BLaER1 (cell line): ENCODE results near the gene CLEC4E.
"Not testable (repeated sequence)": the region's sequence is repeated elsewhere in the genome, so short reads cannot be mapped to it uniquely, and the experiment has no call there.

Experiments
- H3K27ac ChIP-seq: shearing (Covaris generic); formaldehyde crosslinking; 2 replicates; pipeline ENCODE4 v1.8.1; 2022
- H3K27me3 ChIP-seq: shearing (Covaris generic); formaldehyde crosslinking; 2 replicates; pipeline ENCODE4 v1.8.1; 2022
- H3K36me3 ChIP-seq: shearing (Covaris generic); formaldehyde crosslinking; 2 replicates; pipeline ENCODE4 v1.8.1; 2022
- H3K4me1 ChIP-seq: shearing (Covaris generic); formaldehyde crosslinking; 2 replicates; pipeline ENCODE4 v1.8.1; 2022
- H3K4me2 ChIP-seq: shearing (Covaris generic); formaldehyde crosslinking; 2 replicates; pipeline ENCODE4 v1.8.1; 2022
- H3K4me3 ChIP-seq: shearing (Covaris generic); formaldehyde crosslinking; 2 replicates; pipeline ENCODE4 v1.8.1; 2022
- H3K9ac ChIP-seq: shearing (Covaris generic); formaldehyde crosslinking; 2 replicates; pipeline ENCODE4 v1.8.1; 2022
- H3K9me3 ChIP-seq: shearing (Covaris generic); formaldehyde crosslinking; 2 replicates; pipeline ENCODE4 v1.8.1; 2022
- H4K20me1 ChIP-seq: shearing (Covaris generic); formaldehyde crosslinking; 2 replicates; pipeline ENCODE4 v1.8.1; 2022
- Cebpa-rat ChIP-seq: shearing (Covaris generic); IDR thresholded peaks from 2 replicates; pipeline ENCODE4 v1.8.1; 2022

The CLEC4E gene

GRCh38 chr12:8544295-8544694 lies 3.6 kb upstream of the CLEC4E start:
- H3K4me2 ChIP-seq = 0 out of 2 replicates have a peak overlapping the region, but pooled peaks have one; percentile 16
- H3K36me3 ChIP-seq = no peaks in the 10 kb centered on the region
- TF ChIP-seq Cebpa-rat = no peak
- no peaks in the 10 kb centered on the region for H4K20me1 ChIP-seq
- H3K9ac ChIP-seq = no peak overlapping the region
- no peaks in the 10 kb centered on the region for H3K27me3 ChIP-seq
- H3K4me3 ChIP-seq = no peak overlapping the region
- H3K27ac ChIP-seq = no peak overlapping the region
- H3K4me1 ChIP-seq = no peaks in the 10 kb centered on the region
- no peaks in the 10 kb centered on the region; the same call in 1 of the 2 replicates for H3K9me3 ChIP-seq

- Histone ChIP-seq H3K27ac (no peak overlapping the region), H3K9me3 (no peaks in the 10 kb centered on the region; the same call in 1 of the 2 replicates), H3K4me2 (no peak overlapping the region), H3K9ac (no peak overlapping the region), H3K4me3 (no peak overlapping the region), H3K4me1 (no peaks in the 10 kb centered on the region), H4K20me1 (no peaks in the 10 kb centered on the region), H3K27me3 (no peaks in the 10 kb centered on the region), H3K36me3 (no peaks in the 10 kb centered on the region)
- TF ChIP-seq Cebpa-rat = no peak
Observed at GRCh38 chr12:8541562-8541961, 857 bp upstream of the CLEC4E start.

- H3K4me3 ChIP-seq, H3K4me1 ChIP-seq, H3K27me3 ChIP-seq, H3K9ac ChIP-seq, H4K20me1 ChIP-seq, H3K4me2 ChIP-seq, H3K36me3 ChIP-seq, H3K9me3 ChIP-seq, H3K27ac ChIP-seq: not testable (repeated sequence)
Observed at GRCh38 chr12:8537820-8538219, 2.9 kb downstream of the CLEC4E start.

- no peaks in the 10 kb centered on the region for H3K9me3 ChIP-seq
- H4K20me1 ChIP-seq = no peaks in the 10 kb centered on the region
- H3K4me3 ChIP-seq = no peak overlapping the region
- no peaks in the 10 kb centered on the region for H3K27me3 ChIP-seq
- H3K9ac ChIP-seq = no peak overlapping the region
- no peaks in the 10 kb centered on the region for H3K36me3 ChIP-seq
- no peaks in the 10 kb centered on the region for H3K4me1 ChIP-seq
- no peak overlapping the region for H3K27ac ChIP-seq
- H3K4me2 ChIP-seq = no peak overlapping the region
- no peak for TF ChIP-seq Cebpa-rat
Observed at GRCh38 chr12:8532045-8532444, 8.7 kb downstream of the CLEC4E start.

- H3K27me3 ChIP-seq = no peaks in the 10 kb centered on the region
- no peak overlapping the region for H3K9ac ChIP-seq
- peaks cover 14% of the 10 kb centered on the region; the same call in 1 of the 2 replicates for H3K9me3 ChIP-seq
- H3K27ac ChIP-seq = no peak overlapping the region
- H3K4me2 ChIP-seq = no peak overlapping the region
- no peaks in the 10 kb centered on the region for H3K36me3 ChIP-seq
- no peak overlapping the region for H3K4me3 ChIP-seq
- no peak for TF ChIP-seq Cebpa-rat
- no peaks in the 10 kb centered on the region for H4K20me1 ChIP-seq
- H3K4me1 ChIP-seq = no peaks in the 10 kb centered on the region
Observed at GRCh38 chr12:8527250-8528130, 13.2 kb downstream of the CLEC4E start.

- H3K4me2 ChIP-seq = no peak overlapping the region
- no peaks in the 10 kb centered on the region for H3K36me3 ChIP-seq
- TF ChIP-seq Cebpa-rat = no peak
- no peaks in the 10 kb centered on the region for H4K20me1 ChIP-seq
- peaks cover 9% of the 10 kb centered on the region; the same call in 1 of the 2 replicates for H3K9me3 ChIP-seq
- H3K27me3 ChIP-seq = no peaks in the 10 kb centered on the region
- H3K27ac ChIP-seq = no peak overlapping the region
- no peak overlapping the region for H3K4me3 ChIP-seq
- H3K9ac ChIP-seq = no peak overlapping the region
- H3K4me1 ChIP-seq = peaks cover 7% of the 10 kb centered on the region; the same call in 1 of the 2 replicates
Observed at GRCh38 chr12:8519171-8519570, 21.5 kb downstream of the CLEC4E start.

GRCh38 chr12:8517971-8518370 lies 22.7 kb downstream of the CLEC4E start:
- H3K4me3 ChIP-seq = no peak overlapping the region
- H3K9me3 ChIP-seq = peaks cover 3% of the 10 kb centered on the region; the same call in 1 of the 2 replicates
- no peak overlapping the region for H3K9ac ChIP-seq
- no peak overlapping the region for H3K4me2 ChIP-seq
- no peaks in the 10 kb centered on the region for H3K27me3 ChIP-seq
- no peak for TF ChIP-seq Cebpa-rat
- H3K4me1 ChIP-seq = peaks cover 7% of the 10 kb centered on the region; the same call in 1 of the 2 replicates
- H4K20me1 ChIP-seq = no peaks in the 10 kb centered on the region
- H3K36me3 ChIP-seq = no peaks in the 10 kb centered on the region
- H3K27ac ChIP-seq = no peak overlapping the region

- no peak within 1 kb of the TSS for H3K9ac ChIP-seq
- H3K27ac ChIP-seq = no peak within 1 kb of the TSS
- peaks cover 26% of the 10 kb centered on the region for H3K4me1 ChIP-seq
- no peak within 1 kb of the TSS for H3K4me3 ChIP-seq
- no peaks in the 10 kb centered on the region for H3K9me3 ChIP-seq
- H4K20me1 ChIP-seq = no peaks in the 10 kb centered on the region
- no peaks in the 10 kb centered on the region for H3K36me3 ChIP-seq
- H3K4me2 ChIP-seq = no peak within 1 kb of the TSS
- TF ChIP-seq Cebpa-rat = no peak
- no peaks in the 10 kb centered on the region for H3K27me3 ChIP-seq
Observed at GRCh38 chr12:8513256-8513655, 27.4 kb downstream of the CLEC4E start, which contains the start of gene CLEC4D. CLEC4D (plus strand) TSS chr12:8513503; CDS start chr12:8513733, 230 bp downstream.

- Histone ChIP-seq H3K4me1 (peaks cover 31% of the 10 kb centered on the region), H4K20me1 (no peaks in the 10 kb centered on the region), H3K36me3 (no peaks in the 10 kb centered on the region), H3K9me3 (no peaks in the 10 kb centered on the region), H3K4me2 (peak overlapping the region; percentile 86), H3K4me3 (no peak overlapping the region), H3K27ac (peak overlapping the region; percentile 71), H3K27me3 (no peaks in the 10 kb centered on the region), H3K9ac (peak overlapping the region; percentile 53; the same call in 1 of the 2 replicates)
- no peak for TF ChIP-seq Cebpa-rat
Observed at GRCh38 chr12:8508910-8509841, 31.5 kb downstream of the CLEC4E start.
